ENCODE results near the gene STIM2. TPM values are rescaled to one million over a fixed set of nuclear protein-coding genes. Genes with fewer than 3 reads are reported as not detected.

STIM2 gene
- total and polyA plus RNA-seq, 10 donors: 26.8 to 66.6 (median 49.1) TPM

DNA sequence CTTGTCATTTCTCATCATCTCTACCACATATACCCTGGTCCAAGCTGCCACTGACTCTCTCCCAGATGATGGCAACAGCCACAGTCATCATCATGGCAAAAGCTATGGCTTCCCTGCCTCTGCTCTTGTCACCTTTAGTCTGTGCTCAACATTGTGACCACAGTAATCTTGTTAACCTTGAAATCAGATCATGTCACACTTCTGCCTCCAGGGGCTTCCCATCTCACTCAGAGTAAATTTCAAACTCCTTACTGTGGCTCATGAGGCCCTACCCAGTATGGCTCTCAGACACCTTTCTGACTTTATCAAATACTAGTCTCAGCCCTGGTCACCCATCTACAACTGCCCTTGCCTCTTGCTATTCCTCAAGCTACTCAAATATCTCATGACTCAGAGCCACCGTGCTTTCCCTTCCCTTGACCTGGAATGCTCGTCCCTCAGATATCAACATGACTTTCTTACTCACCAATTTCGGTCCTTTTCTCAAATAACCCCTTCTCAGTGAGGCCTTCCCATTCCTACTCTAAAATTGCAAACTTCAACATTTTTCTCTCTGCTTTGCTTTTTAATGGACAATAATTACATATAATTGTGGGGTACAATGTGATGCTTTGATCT, 41.1 kb upstream of the STIM2 start:
- no peak overlapping the region for H3K4me3 ChIP-seq
- no peak for DNase-seq
- peaks cover 0 to 38% (median 0%) of the 10 kb centered on the region in 7 donors for H3K27me3 ChIP-seq (replicated peaks in 1 of 7)
- intact Hi-C loops (cut with DNase I; ENCODE audit: low total_unique reads): no loop called here
- no peaks in the 10 kb centered on the region for H3K36me3 ChIP-seq
- peaks cover 7 to 38% (median 17%) of the 10 kb centered on the region in 6 donors for H3K4me1 ChIP-seq
- peaks cover 0 to 21% (median 10%) of the 10 kb centered on the region in 8 donors for H3K9me3 ChIP-seq
- no peak for TF ChIP-seq POLR2AphosphoS5 (IDR thresholded peaks at IDR 0.05)
- 84 to 96% (median 88%) methylated on average over 3 of the region's 3 CpGs for WGBS, 5 donors
- H3K27ac ChIP-seq: no peak overlapping the region

DNA sequence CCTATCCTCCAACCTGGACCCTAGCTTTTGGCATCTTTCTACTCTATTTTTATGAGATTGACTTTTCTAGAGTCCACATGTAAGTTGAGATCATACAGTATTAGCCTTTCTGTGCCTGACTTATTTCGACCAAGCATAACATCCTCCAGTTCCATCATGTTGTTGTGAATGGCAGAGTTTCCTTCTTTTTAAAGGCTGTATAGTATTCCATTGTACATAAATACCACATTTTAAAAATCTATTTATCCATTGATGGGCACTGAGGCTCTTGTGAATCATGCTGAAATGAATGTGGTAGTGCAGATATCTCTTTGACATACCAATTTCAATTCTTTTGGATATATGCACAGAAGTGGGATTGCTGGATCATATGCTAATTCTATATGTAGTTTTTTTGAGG, 40.3 kb upstream of the STIM2 start:
- peaks cover 0 to 36% (median 0%) of the 10 kb centered on the region in 7 donors for H3K27me3 ChIP-seq (replicated peaks in 1 of 7)
- intact Hi-C loops (cut with DNase I; ENCODE audit: low total_unique reads): no loop called here
- no peak for DNase-seq

DNA sequence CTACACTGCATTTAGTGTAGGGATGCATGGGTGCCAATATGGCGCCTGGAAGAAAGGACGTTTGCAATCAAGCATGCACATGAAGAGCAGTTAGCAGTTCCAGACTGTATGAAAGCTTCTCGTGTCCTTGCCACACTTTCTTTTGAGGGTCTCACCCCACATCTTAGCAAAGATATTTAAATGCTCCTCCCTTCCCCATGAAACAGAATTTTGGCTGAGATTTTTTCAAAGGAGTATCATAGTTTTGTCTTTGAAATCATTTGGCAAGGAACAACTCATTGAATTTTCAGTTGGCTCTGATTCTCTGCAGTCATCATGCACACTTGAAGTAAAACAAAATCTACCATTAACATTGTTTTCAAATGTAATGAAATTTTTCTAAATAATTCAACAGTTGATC, 39.6 kb upstream of the STIM2 start:
- no peaks in the 10 kb centered on the region for H3K36me3 ChIP-seq
- peaks cover 8 to 43% (median 19%) of the 10 kb centered on the region in 6 donors for H3K4me1 ChIP-seq
- WGBS, 5 donors: 93 to 100% (median 94%) methylated on average over 3 of the region's 3 CpGs
- TF ChIP-seq POLR2A (IDR thresholded peaks at IDR 0.05): no peak
- TF ChIP-seq POLR2AphosphoS5 (IDR thresholded peaks at IDR 0.05): no peak
- TF ChIP-seq, protein P1, sequence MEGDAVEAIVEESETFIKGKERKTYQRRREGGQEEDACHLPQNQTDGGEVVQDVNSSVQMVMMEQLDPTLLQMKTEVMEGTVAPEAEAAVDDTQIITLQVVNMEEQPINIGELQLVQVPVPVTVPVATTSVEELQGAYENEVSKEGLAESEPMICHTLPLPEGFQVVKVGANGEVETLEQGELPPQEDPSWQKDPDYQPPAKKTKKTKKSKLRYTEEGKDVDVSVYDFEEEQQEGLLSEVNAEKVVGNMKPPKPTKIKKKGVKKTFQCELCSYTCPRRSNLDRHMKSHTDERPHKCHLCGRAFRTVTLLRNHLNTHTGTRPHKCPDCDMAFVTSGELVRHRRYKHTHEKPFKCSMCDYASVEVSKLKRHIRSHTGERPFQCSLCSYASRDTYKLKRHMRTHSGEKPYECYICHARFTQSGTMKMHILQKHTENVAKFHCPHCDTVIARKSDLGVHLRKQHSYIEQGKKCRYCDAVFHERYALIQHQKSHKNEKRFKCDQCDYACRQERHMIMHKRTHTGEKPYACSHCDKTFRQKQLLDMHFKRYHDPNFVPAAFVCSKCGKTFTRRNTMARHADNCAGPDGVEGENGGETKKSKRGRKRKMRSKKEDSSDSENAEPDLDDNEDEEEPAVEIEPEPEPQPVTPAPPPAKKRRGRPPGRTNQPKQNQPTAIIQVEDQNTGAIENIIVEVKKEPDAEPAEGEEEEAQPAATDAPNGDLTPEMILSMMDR (IDR thresholded peaks at IDR 0.05 in 8 of 11, conservative IDR thresholded peaks at IDR 0.05 in 3 of 11): no peak
- DNase-seq: no peak
- H3K27ac ChIP-seq: no peak overlapping the region
- H3K27me3 ChIP-seq (replicated peaks in 1 of 7): peaks cover 0 to 29% (median 0%) of the 10 kb centered on the region in 7 donors
- intact Hi-C loops (cut with DNase I; ENCODE audit: low total_unique reads): no loop called here
- H3K4me3 ChIP-seq: no peak overlapping the region
- H3K9me3 ChIP-seq: peaks cover 0 to 21% (median 10%) of the 10 kb centered on the region in 8 donors

More for the DNA sequence above, 40.3 kb upstream of the STIM2 start:
- peaks cover 0 to 21% (median 10%) of the 10 kb centered on the region in 8 donors for H3K9me3 ChIP-seq
- WGBS, 5 donors: 95 to 100% (median 96%) methylated on average over 1 of the region's 1 CpG
- H3K36me3 ChIP-seq: no peaks in the 10 kb centered on the region
- H3K4me3 ChIP-seq: no peak overlapping the region
- no peak for TF ChIP-seq POLR2AphosphoS5 (IDR thresholded peaks at IDR 0.05)
- TF ChIP-seq, protein P1 (IDR thresholded peaks at IDR 0.05 in 8 of 11, conservative IDR thresholded peaks at IDR 0.05 in 3 of 11): no peak
- TF ChIP-seq POLR2A (IDR thresholded peaks at IDR 0.05): no peak
- no peak overlapping the region for H3K27ac ChIP-seq
- H3K4me1 ChIP-seq: peaks cover 7 to 38% (median 17%) of the 10 kb centered on the region in 6 donors

DNA sequence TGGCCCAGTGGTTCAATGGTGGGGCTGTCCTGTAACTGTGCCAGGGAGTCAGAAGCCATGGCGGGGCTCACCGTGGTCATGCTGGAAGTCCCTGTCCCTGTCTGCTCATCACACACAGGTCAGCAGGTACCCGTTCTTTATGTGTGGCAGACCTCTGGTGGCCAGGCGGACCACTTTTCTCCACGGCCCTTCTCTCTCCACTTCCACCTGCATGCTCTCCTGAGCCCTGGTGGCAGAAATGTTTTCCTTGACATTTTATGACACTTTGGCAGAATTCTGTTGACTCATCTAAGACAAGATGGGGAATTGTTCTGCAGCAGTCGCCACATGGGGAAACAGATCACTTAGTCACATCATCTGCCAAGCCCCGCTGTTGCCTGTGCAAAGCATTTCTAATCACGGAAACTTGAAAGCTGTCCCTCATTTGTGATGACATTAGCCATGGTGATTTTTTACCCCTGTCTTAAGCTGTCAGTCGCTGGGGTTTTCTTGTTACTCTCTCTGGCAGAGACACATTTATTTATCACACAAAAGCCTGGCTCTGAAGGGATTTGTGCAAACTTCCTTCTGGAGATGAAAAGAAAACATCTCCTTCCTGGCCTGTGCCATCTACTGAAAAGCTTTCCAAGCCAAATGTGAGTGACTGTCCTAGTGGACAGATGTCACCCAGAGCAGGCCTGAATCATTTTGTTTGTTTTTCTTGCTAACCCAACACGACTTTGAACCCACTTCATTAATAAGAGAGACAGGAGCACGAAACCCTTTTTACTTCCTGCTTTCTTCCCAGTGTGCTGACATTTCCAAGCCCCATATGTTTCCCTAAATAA, 38.8 kb upstream of the STIM2 start:
- Histone ChIP-seq H3K27me3 (replicated peaks in 1 of 7) (peaks cover 0 to 21% (median 0%) of the 10 kb centered on the region in 7 donors), H3K4me1 (peaks cover 12 to 51% (median 27%) of the 10 kb centered on the region in 6 donors), H3K9me3 (peaks cover 0 to 21% (median 10%) of the 10 kb centered on the region in 8 donors), H3K4me3 (no peak overlapping the region), H3K36me3 (no peaks in the 10 kb centered on the region), H3K27ac (no peak overlapping the region)
- WGBS, 5 donors: 66 to 73% (median 70%) methylated on average over 11 of the region's 11 CpGs
- TF ChIP-seq, protein P1 (IDR thresholded peaks at IDR 0.05 in 8 of 11, conservative IDR thresholded peaks at IDR 0.05 in 3 of 11): no peak
- TF ChIP-seq POLR2AphosphoS5 (IDR thresholded peaks at IDR 0.05) (no peak), POLR2A (IDR thresholded peaks at IDR 0.05) (no peak)
- intact Hi-C loops (cut with DNase I; ENCODE audit: low total_unique reads): no loop called here
- DNase-seq: no peak

Measured in spleen (tissue), 11 donors.